ENCODE data around the gene APRT.

Gene APRT

DNA sequence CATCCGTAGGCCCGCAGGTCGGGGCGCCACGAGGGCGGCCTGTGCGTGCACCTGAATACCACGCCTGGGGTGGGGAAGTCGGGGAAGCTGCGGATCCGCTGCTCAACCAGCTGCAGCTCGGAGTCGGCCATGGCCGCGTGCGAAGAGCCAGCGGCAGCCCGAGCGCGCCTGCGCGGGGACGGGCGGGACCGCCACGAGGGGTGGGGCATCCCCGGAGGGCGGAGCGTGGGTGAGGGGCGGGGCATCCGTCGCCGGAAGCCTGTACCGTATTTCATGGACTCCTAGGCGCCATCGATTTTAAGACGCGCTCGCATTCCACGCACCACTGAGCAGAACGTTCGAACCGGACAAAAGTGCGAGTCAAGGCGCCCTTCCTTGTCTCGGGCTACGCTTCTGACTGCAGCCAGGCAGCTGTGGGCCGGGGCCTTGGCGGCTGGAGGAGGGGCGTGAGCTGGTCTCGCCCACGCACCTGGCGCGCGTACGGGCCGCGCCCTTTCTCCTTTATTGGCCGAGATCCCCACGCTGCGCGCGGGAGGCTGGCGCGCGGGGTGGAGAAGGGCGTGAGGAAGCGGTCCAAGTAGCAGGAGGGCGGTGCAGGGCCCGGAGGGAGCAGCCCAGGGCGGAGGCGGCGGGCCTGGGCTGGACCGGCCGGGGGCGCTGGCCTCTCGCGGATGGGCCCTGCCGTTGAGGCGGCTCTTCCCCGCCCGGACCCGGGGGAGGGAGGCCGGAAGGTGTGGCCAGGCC, at the start of gene APRT:
APRT (minus strand) TSS at position 160 of the 744 bp plus-strand sequence; CDS start at position 131, 29 bp downstream.
- DNase-seq (ENCODE audit: low spot score in 2 of 2) (peak; percentile 99), ATAC-seq (peak; percentile 82)
- peaks cover 59% of the 10 kb centered on the region for H3K36me3 Mint-ChIP-seq
- H3K9me3 Mint-ChIP-seq = no peaks in the 10 kb centered on the region
- peak within 1 kb of the TSS; percentile 90 for H3K4me3 Mint-ChIP-seq
- H3K27ac Mint-ChIP-seq = peak within 1 kb of the TSS; percentile 96
- H3K4me1 Mint-ChIP-seq = peaks cover 37% of the 10 kb centered on the region

DNA sequence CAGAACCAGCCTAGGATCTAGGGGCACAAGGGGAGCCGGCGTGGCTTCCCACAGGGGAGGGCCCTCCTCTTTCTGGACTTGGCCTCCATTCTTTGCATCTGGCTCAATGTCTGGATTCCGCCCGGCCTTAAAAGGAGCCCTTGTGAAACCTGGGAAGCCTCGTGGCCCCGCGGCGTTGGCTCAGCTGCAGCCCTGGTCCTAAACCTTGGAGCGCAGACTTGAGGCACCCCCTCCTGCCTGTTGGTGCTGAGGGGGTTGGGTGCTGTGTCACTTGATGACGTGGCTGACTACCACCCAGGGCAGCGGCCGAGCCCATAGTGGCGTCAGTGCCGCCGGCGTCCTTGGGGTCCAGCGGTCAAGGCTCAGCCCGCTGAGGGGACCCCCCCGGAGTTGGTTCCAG, 49.6 kb upstream of the APRT start:
- Mint-ChIP-seq H3K4me1 (peaks cover 15% of the 10 kb centered on the region), H3K4me3 (no peak overlapping the region), H3K9me3 (no peaks in the 10 kb centered on the region), H3K36me3 (peaks cover 33% of the 10 kb centered on the region), H3K27ac (no peak overlapping the region)
- ATAC-seq = no peak
- DNase-seq (ENCODE audit: low spot score in 2 of 2) = no peak

DNA sequence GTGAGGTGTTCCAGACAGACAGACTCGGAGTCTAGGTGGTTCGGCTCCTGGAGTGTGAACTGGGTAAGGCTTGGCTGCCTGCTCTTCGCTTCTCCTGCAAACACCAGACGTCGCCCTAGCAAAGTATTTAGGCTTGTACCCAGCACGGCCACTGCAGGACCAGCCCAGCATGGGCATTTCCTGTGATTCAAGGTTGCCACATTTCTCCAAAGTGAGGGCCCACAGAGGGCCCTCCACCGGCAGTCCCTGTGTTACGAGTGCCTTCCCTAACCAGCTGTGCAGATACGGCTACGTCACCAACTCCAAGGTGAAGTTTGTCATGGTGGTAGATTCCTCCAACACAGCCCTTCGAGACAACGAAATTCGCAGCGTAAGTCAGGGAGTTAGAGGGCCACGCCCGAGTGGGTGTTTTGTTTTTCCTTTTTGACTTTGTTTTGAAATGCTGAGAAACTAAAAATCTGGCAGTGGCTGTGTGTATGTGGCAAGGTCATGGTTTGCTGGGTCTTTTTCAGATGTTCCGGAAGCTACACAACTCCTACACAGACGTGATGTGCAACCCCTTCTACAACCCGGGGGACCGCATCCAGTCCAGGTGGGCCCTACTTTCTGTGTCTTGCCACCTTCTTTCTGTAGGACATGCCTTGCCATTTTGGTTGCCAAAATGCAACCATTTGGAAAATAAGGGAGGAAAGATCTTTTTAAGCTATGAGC, 47.8 kb upstream of the APRT start:
- no peak overlapping the region for H3K4me3 Mint-ChIP-seq
- ATAC-seq = no peak

DNA sequence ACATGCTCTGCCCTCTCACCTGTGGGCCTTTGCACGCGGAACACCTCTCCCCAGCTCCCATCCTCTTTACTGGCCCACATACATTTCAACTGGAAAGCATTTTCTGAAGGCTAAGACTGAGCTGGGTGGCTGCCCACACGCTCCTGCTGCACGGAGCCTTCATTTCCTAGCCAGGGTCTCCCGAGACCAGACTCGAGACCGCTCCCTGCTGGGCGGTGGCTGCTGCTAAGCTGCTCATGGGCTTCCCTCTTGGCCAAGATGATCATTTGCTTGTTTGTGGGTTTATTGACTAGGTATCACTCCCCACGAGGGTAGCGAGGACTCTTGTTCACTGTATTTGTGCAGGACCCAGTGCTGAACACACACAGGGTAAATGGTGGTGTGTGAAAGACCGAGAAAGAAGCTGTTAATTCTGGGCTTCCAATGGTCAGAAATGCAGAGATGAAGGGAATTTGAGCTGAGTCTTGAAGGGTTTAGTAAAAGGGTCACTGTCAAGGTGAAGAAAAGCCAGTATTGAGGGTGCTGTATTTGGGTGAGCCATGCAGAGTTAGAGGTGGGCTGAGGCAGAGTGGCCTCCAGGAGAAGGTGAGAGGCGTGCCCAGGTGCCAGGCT, 46.1 kb upstream of the APRT start:
- Mint-ChIP-seq H3K9me3 (no peaks in the 10 kb centered on the region), H3K36me3 (peaks cover 33% of the 10 kb centered on the region)

More for the DNA sequence above, 47.8 kb upstream of the APRT start:
- DNase-seq (ENCODE audit: low spot score in 2 of 2) = no peak
- no peak overlapping the region for H3K27ac Mint-ChIP-seq
- peaks cover 31% of the 10 kb centered on the region for H3K4me1 Mint-ChIP-seq
- H3K9me3 Mint-ChIP-seq = no peaks in the 10 kb centered on the region
- peaks cover 33% of the 10 kb centered on the region for H3K36me3 Mint-ChIP-seq

DNA sequence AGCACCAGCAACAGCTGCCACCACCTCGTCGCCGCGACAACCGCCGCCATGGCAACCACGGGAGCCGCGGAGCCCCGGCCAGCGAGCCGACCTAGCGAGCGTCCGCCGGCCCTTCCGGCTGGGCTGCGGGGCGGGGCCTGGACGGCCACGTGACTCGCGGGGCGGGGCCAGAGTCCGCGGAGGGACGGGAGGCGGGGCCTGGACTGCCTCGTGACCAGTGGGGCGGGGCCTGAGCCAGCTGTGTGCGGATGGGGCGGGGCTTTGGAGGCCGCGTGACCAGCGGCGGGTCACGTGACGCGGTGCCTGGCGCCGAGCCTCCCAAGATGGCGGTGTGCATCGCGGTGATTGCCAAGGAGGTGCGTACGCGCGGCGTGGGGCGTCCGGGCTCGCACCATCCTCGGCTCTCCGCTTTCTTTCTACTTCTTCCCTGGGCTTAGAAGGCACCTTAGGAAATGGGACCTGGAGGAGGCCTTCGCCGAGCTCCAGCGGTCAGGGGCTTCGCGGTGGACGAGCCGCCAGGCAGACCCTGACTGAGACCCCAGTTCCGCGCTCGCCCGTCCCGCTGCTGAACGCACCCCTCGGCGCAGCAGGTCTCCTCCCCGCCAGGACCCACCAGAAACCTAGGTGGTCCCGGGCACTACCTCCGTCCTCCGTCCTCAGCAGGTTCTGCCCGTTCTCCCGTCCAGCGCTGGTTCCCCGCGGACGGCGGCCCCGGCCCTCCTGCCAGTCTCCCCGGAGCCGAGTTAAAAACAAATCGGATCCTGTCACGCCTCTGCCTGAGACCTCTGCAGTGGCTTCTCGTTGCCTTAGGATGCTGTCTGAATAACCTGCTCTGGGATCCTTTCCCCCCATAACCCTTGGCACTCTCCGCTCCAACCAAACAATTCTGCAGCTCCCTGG, 45.4 kb upstream of the APRT start, which contains the start of the genes GALNS and TRAPPC2L:
GALNS (minus strand) TSS at position 120 of the 900 bp plus-strand sequence; CDS start at position 50, 70 bp downstream.
TRAPPC2L (plus strand) TSS at position 300 of the 900 bp plus-strand sequence; CDS start at position 324, 24 bp downstream.
- no peaks in the 10 kb centered on the region for H3K9me3 Mint-ChIP-seq
- ATAC-seq = peak; percentile 84
- H3K27ac Mint-ChIP-seq = peak within 1 kb of the TSS; percentile 90
- peak within 1 kb of the TSS; percentile 93 for H3K4me3 Mint-ChIP-seq
- peak; percentile 100 for DNase-seq (ENCODE audit: low spot score in 2 of 2)
- H3K4me1 Mint-ChIP-seq = peaks cover 36% of the 10 kb centered on the region
- peaks cover 33% of the 10 kb centered on the region for H3K36me3 Mint-ChIP-seq

More for the DNA sequence above, 46.1 kb upstream of the APRT start:
- H3K4me1 Mint-ChIP-seq = peaks cover 36% of the 10 kb centered on the region
- peak; percentile 58 to 83 for DNase-seq (ENCODE audit: low spot score in 2 of 2)
- ATAC-seq = peak; percentile 79
- peak overlapping the region; percentile 93 for H3K4me3 Mint-ChIP-seq
- peak overlapping the region; percentile 90 for H3K27ac Mint-ChIP-seq

- Mint-ChIP-seq H3K4me3 (peak overlapping the region; percentile 93), H3K9me3 (no peaks in the 10 kb centered on the region), H3K27ac (peak overlapping the region; percentile 90), H3K4me1 (peaks cover 36% of the 10 kb centered on the region), H3K36me3 (peaks cover 33% of the 10 kb centered on the region)
- DNase-seq (ENCODE audit: low spot score in 2 of 2) (peak in 1 of 2 donors; percentile 58), ATAC-seq (peak; percentile 56)
Observed at GRCh38 chr16:88856122-88856827, 44.5 kb upstream of the APRT start.

- H3K36me3 Mint-ChIP-seq = peaks cover 31% of the 10 kb centered on the region
- H3K9me3 Mint-ChIP-seq = no peaks in the 10 kb centered on the region
- H3K27ac Mint-ChIP-seq = peak overlapping the region; percentile 66
- peak overlapping the region; percentile 93 for H3K4me3 Mint-ChIP-seq
- peaks cover 36% of the 10 kb centered on the region for H3K4me1 Mint-ChIP-seq
- ATAC-seq (no peak), DNase-seq (ENCODE audit: low spot score in 2 of 2) (no peak)
Observed at GRCh38 chr16:88855736-88856121, 44.0 kb upstream of the APRT start.

- H3K9me3 Mint-ChIP-seq = no peaks in the 10 kb centered on the region
- peaks cover 25% of the 10 kb centered on the region for H3K36me3 Mint-ChIP-seq
- DNase-seq (ENCODE audit: low spot score in 2 of 2) (no peak), ATAC-seq (no peak)
- peak overlapping the region; percentile 66 for H3K27ac Mint-ChIP-seq
- peaks cover 36% of the 10 kb centered on the region for H3K4me1 Mint-ChIP-seq
- peak overlapping the region; percentile 93 for H3K4me3 Mint-ChIP-seq
Observed at GRCh38 chr16:88855176-88855575, 43.4 kb upstream of the APRT start.

DNA sequence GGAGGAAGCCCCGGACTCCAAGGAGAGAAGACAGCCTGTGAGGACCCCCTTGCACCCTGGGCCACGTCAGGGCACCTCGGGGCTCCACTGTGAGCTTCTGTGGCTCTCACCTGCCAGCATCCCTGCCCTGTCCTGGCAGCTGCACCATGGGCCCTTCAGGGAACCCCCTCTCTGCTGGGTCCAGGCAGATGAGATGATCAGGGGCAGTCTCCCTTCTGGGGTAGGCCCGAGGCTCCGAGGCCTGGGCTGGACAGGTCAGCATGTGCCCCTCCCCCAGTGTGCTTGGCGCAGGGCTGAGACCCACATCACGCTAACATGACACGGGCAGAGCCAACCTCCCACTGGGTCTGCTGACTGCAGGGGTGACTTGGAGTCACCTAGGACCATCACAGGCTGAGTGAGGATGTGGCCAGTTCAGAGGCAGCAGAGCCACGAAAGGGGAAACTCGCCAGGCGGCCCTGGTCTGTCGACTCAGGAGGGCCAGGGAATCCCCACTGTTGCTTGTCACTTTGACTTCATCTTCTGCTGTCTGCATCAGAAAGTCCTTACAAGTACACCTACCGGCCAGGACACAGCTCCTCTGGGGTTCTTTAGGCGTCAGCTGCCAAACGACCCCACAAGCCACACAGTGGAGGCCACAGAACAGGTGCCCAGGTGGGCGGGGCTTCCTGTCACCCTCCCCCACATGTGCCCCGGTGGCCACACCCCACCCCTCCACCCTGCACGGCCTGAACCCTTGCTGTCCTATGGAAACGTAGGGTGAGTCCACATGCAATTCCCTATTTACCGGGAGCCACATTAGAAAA, 42.8 kb upstream of the APRT start:
- Mint-ChIP-seq H3K4me3 (peak overlapping the region; percentile 93), H3K4me1 (peaks cover 36% of the 10 kb centered on the region), H3K27ac (no peak overlapping the region), H3K9me3 (no peaks in the 10 kb centered on the region), H3K36me3 (peaks cover 19% of the 10 kb centered on the region)
- DNase-seq (ENCODE audit: low spot score in 2 of 2) = peak; percentile 12 to 60
- ATAC-seq = peak; percentile 45

DNA sequence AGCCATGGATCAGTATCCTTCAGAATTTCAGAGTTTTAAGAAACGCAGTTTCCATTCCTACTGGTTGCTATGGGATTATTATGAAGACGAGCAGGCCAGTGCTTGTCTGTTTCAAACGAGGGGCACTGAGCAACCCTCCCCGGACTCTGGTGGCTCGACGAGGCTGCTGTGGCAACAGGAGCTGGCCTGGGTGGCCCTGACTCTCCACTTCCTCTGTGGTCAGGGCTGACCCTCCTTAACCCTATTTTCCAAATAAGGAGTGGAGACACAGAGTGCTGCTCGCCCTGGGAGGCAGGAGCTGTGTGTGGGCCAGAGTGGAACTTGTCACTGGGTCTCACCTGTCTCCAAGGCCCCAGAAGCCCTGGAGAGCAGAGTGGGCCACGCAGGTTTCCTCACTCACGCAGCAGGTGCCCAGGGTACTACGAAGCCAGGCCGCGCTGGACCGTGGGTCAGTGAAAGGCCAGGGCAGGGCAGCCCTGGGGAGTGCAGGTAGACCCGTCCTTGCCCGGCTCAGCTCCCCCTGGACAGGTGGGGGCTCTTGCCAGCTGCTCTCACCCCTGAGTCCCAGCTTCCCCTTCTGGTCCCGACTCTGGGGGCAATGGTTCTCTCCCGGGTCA, 41.7 kb upstream of the APRT start:
- H3K9me3 Mint-ChIP-seq = no peaks in the 10 kb centered on the region
- H3K4me1 Mint-ChIP-seq = peaks cover 33% of the 10 kb centered on the region
- no peak overlapping the region for H3K4me3 Mint-ChIP-seq
- no peak overlapping the region for H3K27ac Mint-ChIP-seq
- H3K36me3 Mint-ChIP-seq = peaks cover 11% of the 10 kb centered on the region
- no peak for DNase-seq (ENCODE audit: low spot score in 2 of 2)
- no peak for ATAC-seq

DNA sequence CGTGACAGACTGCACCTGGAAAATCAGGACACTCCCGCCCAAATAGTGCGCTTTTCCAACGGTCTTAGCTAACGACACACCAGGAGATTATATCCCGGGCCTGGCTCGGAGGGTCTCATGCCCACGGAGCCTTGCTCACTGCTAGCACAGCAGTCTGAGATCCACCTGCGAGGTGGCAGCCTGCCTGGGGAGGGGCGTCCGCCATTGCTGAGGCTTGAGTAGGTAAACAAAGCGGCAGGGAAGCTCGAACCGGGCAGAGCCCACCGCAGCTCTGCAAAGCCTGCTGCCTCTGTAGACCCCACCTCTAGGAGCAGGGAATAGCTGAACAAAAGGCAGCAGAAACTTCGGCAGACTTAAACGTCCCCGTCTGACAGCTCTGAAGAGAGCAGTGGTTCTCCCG, 39.9 kb upstream of the APRT start:
- peak overlapping the region; percentile 44 for H3K27ac Mint-ChIP-seq
- H3K36me3 Mint-ChIP-seq = no peaks in the 10 kb centered on the region
- H3K9me3 Mint-ChIP-seq = no peaks in the 10 kb centered on the region
- ATAC-seq (no peak), DNase-seq (ENCODE audit: low spot score in 2 of 2) (no peak)
- no peak overlapping the region for H3K4me3 Mint-ChIP-seq
- peaks cover 22% of the 10 kb centered on the region for H3K4me1 Mint-ChIP-seq

DNA sequence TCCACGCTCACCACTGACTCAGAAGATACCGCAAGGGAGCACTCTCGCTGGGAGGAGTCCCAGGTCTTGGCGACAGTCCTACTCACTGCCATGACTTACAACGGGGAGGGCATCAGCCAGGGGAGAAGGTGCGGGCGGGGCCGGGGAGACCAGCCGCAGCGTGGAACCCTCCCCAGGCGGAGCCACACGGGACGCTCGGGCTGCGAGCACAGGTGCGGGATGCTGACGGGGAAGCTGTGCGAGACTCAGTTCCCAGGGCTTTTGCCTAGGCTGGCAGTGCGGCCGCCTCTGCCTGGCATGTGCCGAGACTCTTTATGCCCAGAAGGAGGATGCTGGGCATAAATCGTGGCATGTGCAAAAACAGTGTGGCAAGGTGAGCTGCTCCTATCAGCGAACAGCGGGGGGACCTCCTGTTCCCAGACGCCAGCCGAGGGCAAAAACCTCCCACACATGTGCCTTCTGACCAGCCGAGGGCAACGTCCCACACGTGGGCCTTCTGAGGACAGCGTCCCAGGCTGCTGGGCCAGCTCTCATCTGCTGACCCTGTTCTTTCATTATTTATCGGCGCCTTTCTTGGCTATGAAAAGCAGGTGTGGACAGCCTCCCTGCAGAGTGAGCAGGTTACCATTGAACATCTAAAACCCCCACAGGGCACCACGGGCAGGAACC, 38.9 kb upstream of the APRT start:
- DNase-seq (ENCODE audit: low spot score in 2 of 2) (no peak), ATAC-seq (no peak)
- no peak overlapping the region for H3K27ac Mint-ChIP-seq
- H3K4me1 Mint-ChIP-seq = peaks cover 17% of the 10 kb centered on the region
- no peaks in the 10 kb centered on the region for H3K9me3 Mint-ChIP-seq
- peaks cover 6% of the 10 kb centered on the region for H3K36me3 Mint-ChIP-seq
- no peak overlapping the region for H3K4me3 Mint-ChIP-seq

- Mint-ChIP-seq H3K27ac (no peak overlapping the region), H3K4me3 (no peak overlapping the region), H3K9me3 (no peaks in the 10 kb centered on the region), H3K36me3 (peaks cover 6% of the 10 kb centered on the region), H3K4me1 (no peaks in the 10 kb centered on the region)
- ATAC-seq (no peak), DNase-seq (ENCODE audit: low spot score in 2 of 2) (no peak)
Observed at GRCh38 chr16:88848557-88848956, 36.8 kb upstream of the APRT start.

Measured in stimulated activated effector memory CD8-positive, alpha-beta T cell treated with anti-CD3 and anti-CD28 coated beads, Interleukin-12 subunit alpha, Interleukin-12 subunit beta, amount 100 ng/mL, for 72 hours (primary cell).